ENCODE measurements around the gene WDR45. TPM values are rescaled to one million over a fixed set of nuclear protein-coding genes. Genes with fewer than 3 reads are reported as not detected.
A peak's percentile ranks its signal among the peaks of the same experiment; 100 is the strongest.

WDR45 gene
- total RNA-seq, 4 donors from 2014 or later = 37.6 to 96.5 (median 58.7) TPM

DNA sequence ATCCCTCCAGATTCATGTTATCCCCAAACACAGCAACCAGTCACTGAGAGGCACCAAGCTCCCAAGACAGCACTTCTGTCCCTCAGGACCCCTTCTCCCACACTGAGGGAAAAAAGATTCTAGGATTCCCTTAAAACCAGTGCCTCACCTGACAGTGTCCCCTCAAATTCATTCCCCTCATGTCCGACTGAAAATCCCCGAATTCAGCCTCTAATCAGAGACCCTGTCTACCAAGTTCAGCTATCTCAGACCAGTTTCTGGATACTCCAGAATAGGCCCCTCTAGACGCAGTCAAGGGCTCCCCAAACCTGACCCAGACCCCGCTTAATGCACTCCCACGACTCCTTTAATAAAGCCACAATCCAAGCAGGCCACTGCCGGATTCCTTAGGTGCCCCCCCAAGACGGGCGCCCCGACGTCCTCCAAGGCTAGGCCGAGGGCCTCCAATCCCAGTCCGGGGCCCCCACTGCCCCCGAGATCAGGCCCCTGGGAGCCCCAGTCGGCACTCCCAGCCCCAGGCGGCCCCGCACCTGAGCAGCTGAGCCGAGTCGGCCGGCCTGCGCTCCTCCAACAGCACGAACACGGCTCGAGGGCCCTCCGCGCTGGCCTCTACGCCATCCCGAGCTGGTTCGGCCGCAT, 37.0 kb downstream of the WDR45 start:
- no peak for DNase-seq
- peaks cover 0 to 4% of the 10 kb centered on the region in 2 donors for H3K4me1 ChIP-seq
- peak overlapping the region; percentile 97 to 98 for H3K27ac ChIP-seq
- H3K36me3 ChIP-seq = no peaks in the 10 kb centered on the region
- intact Hi-C loops (cut with DNase I; ENCODE audit: low total_unique reads) = no loop called here
- no peaks in the 10 kb centered on the region for H3K9me3 ChIP-seq
- no peaks in the 10 kb centered on the region for H3K27me3 ChIP-seq
- peak overlapping the region; percentile 56 to 57 for H3K4me3 ChIP-seq
- TF ChIP-seq, protein P1, sequence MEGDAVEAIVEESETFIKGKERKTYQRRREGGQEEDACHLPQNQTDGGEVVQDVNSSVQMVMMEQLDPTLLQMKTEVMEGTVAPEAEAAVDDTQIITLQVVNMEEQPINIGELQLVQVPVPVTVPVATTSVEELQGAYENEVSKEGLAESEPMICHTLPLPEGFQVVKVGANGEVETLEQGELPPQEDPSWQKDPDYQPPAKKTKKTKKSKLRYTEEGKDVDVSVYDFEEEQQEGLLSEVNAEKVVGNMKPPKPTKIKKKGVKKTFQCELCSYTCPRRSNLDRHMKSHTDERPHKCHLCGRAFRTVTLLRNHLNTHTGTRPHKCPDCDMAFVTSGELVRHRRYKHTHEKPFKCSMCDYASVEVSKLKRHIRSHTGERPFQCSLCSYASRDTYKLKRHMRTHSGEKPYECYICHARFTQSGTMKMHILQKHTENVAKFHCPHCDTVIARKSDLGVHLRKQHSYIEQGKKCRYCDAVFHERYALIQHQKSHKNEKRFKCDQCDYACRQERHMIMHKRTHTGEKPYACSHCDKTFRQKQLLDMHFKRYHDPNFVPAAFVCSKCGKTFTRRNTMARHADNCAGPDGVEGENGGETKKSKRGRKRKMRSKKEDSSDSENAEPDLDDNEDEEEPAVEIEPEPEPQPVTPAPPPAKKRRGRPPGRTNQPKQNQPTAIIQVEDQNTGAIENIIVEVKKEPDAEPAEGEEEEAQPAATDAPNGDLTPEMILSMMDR (IDR thresholded peaks at IDR 0.05) = no peak
- TF ChIP-seq POLR2A (IDR thresholded peaks at IDR 0.05) = no peak

DNA sequence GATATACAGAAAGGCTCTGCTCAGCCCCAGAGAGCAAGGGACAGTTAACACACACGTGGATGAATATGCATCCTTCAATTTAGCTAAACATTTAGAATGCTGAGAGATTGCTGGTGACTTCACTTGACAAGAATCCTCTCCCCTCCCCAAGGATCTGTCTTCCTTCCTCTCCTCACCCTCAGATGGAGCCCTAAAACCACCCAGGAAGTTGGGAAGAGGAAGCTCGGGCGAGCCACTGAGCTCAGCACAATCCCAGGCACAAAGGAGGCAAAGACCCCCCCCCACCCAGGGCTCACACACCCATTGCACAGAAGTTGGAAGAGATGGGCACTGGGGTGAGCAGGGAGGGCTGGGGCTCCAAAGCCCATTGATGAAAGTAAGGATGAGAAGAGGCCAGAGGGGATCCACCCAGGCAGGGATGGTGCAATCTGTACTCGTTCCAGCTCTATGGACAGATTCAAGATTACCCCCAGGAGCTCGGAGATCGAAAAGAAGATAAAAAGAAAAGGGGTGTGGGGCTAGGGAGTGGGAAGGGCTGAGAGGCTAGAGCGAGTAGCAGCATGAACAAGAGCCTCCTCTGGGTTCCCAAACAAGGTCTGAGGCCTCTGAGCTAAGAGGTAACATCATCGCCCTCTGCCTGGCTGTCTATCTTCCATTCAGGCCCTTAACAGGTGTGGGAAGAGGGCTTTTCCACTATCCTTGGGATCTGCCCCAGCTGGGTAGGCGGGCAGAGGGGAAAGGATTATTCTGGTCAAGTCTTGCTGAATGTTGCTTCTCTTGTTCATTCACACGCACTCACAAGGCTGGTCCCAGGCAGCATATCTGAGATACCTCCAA, 37.7 kb downstream of the WDR45 start:
- peaks cover 0 to 4% of the 10 kb centered on the region in 2 donors for H3K4me1 ChIP-seq
- peak overlapping the region; percentile 97 to 98 for H3K27ac ChIP-seq
- H3K27me3 ChIP-seq = no peaks in the 10 kb centered on the region
- no peaks in the 10 kb centered on the region for H3K9me3 ChIP-seq
- no peak for DNase-seq
- TF ChIP-seq, protein P1 (IDR thresholded peaks at IDR 0.05) = no peak
- TF ChIP-seq POLR2A (IDR thresholded peaks at IDR 0.05) = no peak
- intact Hi-C loops (cut with DNase I; ENCODE audit: low total_unique reads) = no loop called here
- peak overlapping the region; percentile 56 to 57 for H3K4me3 ChIP-seq
- no peaks in the 10 kb centered on the region for H3K36me3 ChIP-seq

DNA sequence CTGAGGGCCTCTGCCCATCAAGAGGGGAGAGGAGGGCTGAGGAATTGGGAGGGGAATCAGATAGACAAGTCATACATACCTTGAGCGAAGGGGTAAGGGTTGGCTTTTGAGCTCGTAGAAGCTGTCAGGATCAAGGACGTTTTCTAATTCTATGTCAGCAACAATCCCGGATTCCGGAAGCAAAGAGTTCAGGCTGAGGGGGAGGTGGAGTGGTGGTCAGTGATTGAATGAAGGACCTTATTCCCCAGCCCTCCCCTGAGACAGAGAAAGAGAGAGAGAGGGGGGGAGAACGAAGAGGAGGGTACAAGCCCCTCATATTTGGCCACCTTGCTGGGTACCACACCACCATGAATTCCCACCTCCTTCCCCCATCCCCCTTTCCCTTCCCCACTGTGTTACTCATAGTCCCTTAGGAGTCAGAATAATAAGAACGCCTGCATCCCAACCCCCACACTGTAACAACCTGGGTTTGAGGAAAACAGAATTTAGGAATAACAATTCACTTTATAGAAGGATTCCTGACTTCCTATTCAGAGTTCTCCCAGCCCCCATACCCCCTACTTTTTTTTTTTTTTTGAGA, 39.2 kb downstream of the WDR45 start:
- DNase-seq = no peak
- Histone ChIP-seq H3K27ac (peak overlapping the region; percentile 97 to 98), H3K4me3 (peak overlapping the region; percentile 6 to 57), H3K27me3 (no peaks in the 10 kb centered on the region), H3K4me1 (peaks cover 0 to 4% of the 10 kb centered on the region in 2 donors), H3K36me3 (no peaks in the 10 kb centered on the region), H3K9me3 (no peaks in the 10 kb centered on the region)
- TF ChIP-seq POLR2A (IDR thresholded peaks at IDR 0.05) = no peak
- TF ChIP-seq, protein P1 (IDR thresholded peaks at IDR 0.05) = no peak
- intact Hi-C loops (cut with DNase I; ENCODE audit: low total_unique reads) = no loop called here

DNA sequence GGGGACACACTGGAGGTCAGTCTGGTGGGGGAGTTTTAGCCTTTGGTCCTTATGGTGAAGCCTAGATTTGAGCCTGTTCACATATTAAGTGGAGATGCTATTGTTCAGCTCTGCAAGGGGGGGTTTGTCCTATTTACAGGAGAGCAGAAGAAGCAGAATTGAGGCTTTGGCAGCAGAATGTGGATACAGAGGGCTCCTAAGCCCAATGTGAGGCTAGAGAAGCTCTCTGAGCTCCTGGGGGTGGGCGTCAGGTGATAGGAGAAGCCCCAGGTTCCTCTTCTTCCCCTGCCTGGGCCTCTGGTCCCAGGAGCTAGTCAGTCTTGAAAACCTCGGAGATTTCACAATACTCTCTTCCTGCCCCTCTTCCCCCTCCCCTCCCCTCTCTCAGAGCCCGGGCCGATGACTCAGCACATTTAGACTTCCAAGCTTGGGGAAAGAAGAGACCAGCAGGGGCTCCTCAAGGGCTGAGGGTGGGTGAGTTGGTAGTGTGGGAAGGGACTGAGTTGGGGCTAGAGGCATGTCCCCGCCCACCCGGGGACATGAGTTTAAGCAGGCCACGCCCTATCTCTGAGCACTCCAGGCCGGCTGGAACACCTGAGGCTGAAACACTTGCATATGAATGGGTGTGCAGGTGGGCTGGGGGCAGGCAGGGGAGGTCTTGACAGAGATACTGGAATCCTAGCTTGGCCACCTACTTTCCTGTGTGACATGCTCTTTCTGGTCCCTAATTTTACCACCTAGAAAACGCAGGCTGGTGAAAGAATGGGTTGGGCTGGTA, 39.9 kb downstream of the WDR45 start:
- peak overlapping the region; percentile 6 to 57 for H3K4me3 ChIP-seq

More for the DNA sequence above, 39.9 kb downstream of the WDR45 start:
- intact Hi-C loops (cut with DNase I; ENCODE audit: low total_unique reads) = no loop called here
- Histone ChIP-seq H3K4me1 (peaks cover 0 to 4% of the 10 kb centered on the region in 2 donors), H3K36me3 (no peaks in the 10 kb centered on the region), H3K27ac (peak overlapping the region; percentile 97 to 98), H3K27me3 (no peaks in the 10 kb centered on the region), H3K9me3 (no peaks in the 10 kb centered on the region)
- TF ChIP-seq, protein P1 (IDR thresholded peaks at IDR 0.05) = peak in 1 of 4 experiments; percentile 22
- TF ChIP-seq POLR2A (IDR thresholded peaks at IDR 0.05) = peak in 1 of 2 donors; percentile 25
- peak; percentile 78 to 89 for DNase-seq

Measured in uterus (tissue), 4 donors.